GM12878 (cell line): ENCODE data around the gene IP6K3. TPM values are rescaled to one million over a fixed set of nuclear protein-coding genes. Genes with fewer than 3 reads are reported as not detected.

Source experiments
- ATAC-seq: fragments of 200-7000 bp; cut with Tn5 transposase; 3 replicates; pipeline ENCODE4 v1.9.1; 2020; ENCODE audit warnings: mild to moderate bottlenecking, moderate library complexity
- BruUV-seq: library from RNA; stranded (reverse); fragments of 400-500 nt; replicated peaks from 2 replicates; lab custom pipeline; 2021; lab: Mats Ljungman, UMichigan
- CTCF ChIA-PET: fragments of 300-600 bp; sonication (Branson Sonifier 250); formaldehyde crosslinking; extraction: SDS; loops from one replicate; lab custom pipeline; 2021; ENCODE audit warnings: inconsistent platforms; lab: Yijun Ruan, JAX
- POLR2A ChIA-PET: fragments of 350-600 bp; formaldehyde crosslinking; extraction: SDS; loops from one replicate; lab custom pipeline; 2021; ENCODE audit warnings: inconsistent platforms; lab: Charles Lee
- RAD21 ChIA-PET: fragments of 300-600 bp; sonication (Branson Sonifier 250); formaldehyde crosslinking; loops from one replicate; lab custom pipeline; 2023; ENCODE audit warnings: antibody characterized with exemption; ENCODE audit not compliant: unreplicated experiment; lab: Charles Lee
- SMC1A ChIA-PET: fragments of 300-600 bp; sonication (Branson Sonifier 250); formaldehyde crosslinking; loops from one replicate; lab custom pipeline; 2023; ENCODE audit not compliant: unreplicated experiment, uncharacterized antibody; lab: Charles Lee
- DNase-seq: peaks from one replicate; pipeline ENCODE4 v3.0.0-alpha.2; 2011; ENCODE audit warnings: low read depth, low spot score
- FAIRE-seq: peaks from 3 replicates; lab custom pipeline; 2011; peaks lifted over from hg19 to GRCh38; lab: Jason Lieb, UNC
- H2AFZ ChIP-seq: 2 replicates; pipeline ENCODE4 v1.6.0; 2011; ENCODE audit warnings: low read depth, low read length, control low read depth; ENCODE audit not compliant: control insufficient read depth
- H3K27ac ChIP-seq: 2 replicates; pipeline ENCODE4 v1.5.1; 2011; ENCODE audit warnings: control low read depth; ENCODE audit not compliant: control insufficient read depth, insufficient read depth
- H3K27me3 ChIP-seq, 2 experiments: replicated peaks in 1 of 2; 2 replicates each; pipeline versions ENCODE4 v1.6.0 to v1.6.1; 2011; ENCODE audit warnings: low read length in 1 of 2; ENCODE audit not compliant: control insufficient read depth in 2 of 2, insufficient read depth in 2 of 2
- H3K36me3 ChIP-seq, 2 experiments: 2 replicates each; pipeline ENCODE4 v1.5.1; 2011; ENCODE audit warnings: low read length in 1 of 2; ENCODE audit not compliant: control insufficient read depth in 2 of 2, insufficient read depth in 2 of 2
- H3K4me1 ChIP-seq: 2 replicates; pipeline ENCODE4 v1.6.1; 2011; ENCODE audit warnings: mild to moderate bottlenecking, low read length, moderate library complexity, mixed read lengths; ENCODE audit not compliant: control insufficient read depth, insufficient read depth
- H3K4me2 ChIP-seq: 2 replicates; pipeline ENCODE4 v1.6.0; 2011; ENCODE audit warnings: control low read depth; ENCODE audit not compliant: control insufficient read depth, insufficient read depth
- H3K4me3 ChIP-seq: fragments of 200-600 bp; sonication (generic); 2 replicates; pipeline ENCODE4 v1.5.1; 2016
- H3K79me2 ChIP-seq: 2 replicates; pipeline ENCODE4 v1.6.0; 2011; ENCODE audit warnings: low read length; ENCODE audit not compliant: control insufficient read depth, insufficient read depth
- H3K9ac ChIP-seq: 2 replicates; pipeline ENCODE4 v1.8.0; 2011; ENCODE audit warnings: low read length, control low read depth, mixed read lengths; ENCODE audit not compliant: control insufficient read depth, insufficient read depth
- H3K9me3 ChIP-seq: replicated peaks from 3 replicates; pipeline ENCODE4 v1.5.1; 2011; ENCODE audit warnings: mild to moderate bottlenecking, low read length; ENCODE audit not compliant: control insufficient read depth, insufficient read depth
- H4K20me1 ChIP-seq: 2 replicates; pipeline ENCODE4 v1.6.0; 2011; ENCODE audit not compliant: control insufficient read depth, insufficient read depth
- ASH2L ChIP-seq: fragments of 300-600, 200-600 bp; sonication (generic); IDR thresholded peaks from 2 replicates; pipeline ENCODE4 v1.6.1; 2017; ENCODE audit warnings: low read depth, mild to moderate bottlenecking, borderline replicate concordance
- BACH1 ChIP-seq: fragments of 450-650 bp; IDR thresholded peaks from 2 replicates; pipeline ENCODE4 v1.6.1; 2017; ENCODE audit warnings: mild to moderate bottlenecking, borderline replicate concordance
- CBFB ChIP-seq: IDR thresholded peaks from 2 replicates; pipeline ENCODE4 v1.6.1; 2016; ENCODE audit warnings: antibody characterized with exemption, low read depth
- CBX3 ChIP-seq: fragments of 200-600 bp; sonication (generic); IDR thresholded peaks from 2 replicates; pipeline ENCODE4 v1.6.1; 2016; ENCODE audit warnings: low read depth, borderline replicate concordance
- DPF2 ChIP-seq: fragments of 450-650 bp; IDR thresholded peaks from 2 replicates; pipeline ENCODE4 v1.6.1; 2017; ENCODE audit warnings: mild to moderate bottlenecking
- MEF2B ChIP-seq: fragments of 450-650 bp; IDR thresholded peaks from 2 replicates; pipeline ENCODE4 v1.6.1; 2018; ENCODE audit warnings: mild to moderate bottlenecking, moderate library complexity; ENCODE audit not compliant: partially characterized antibody, poor library complexity, severe bottlenecking
- MYB ChIP-seq: fragments of 150-350 bp; IDR thresholded peaks from 2 replicates; pipeline ENCODE4 v1.6.1; 2014; ENCODE audit warnings: mild to moderate bottlenecking, low read depth, low read length, borderline replicate concordance
- SUPT20H ChIP-seq: IDR thresholded peaks from 2 replicates; pipeline ENCODE4 v1.6.1; 2011; ENCODE audit warnings: low read depth, mild to moderate bottlenecking, low read length, moderate library complexity, borderline replicate concordance; ENCODE audit not compliant: control insufficient read depth
- ZBTB40 ChIP-seq: fragments of 450-650 bp; IDR thresholded peaks from 2 replicates; pipeline ENCODE4 v1.6.1; 2016; ENCODE audit warnings: mild to moderate bottlenecking, moderate library complexity, borderline replicate concordance
- ZNF687 ChIP-seq: fragments of 450-650 bp; IDR thresholded peaks from 2 replicates; pipeline ENCODE4 v1.6.1; 2017; ENCODE audit warnings: mild to moderate bottlenecking, moderate library complexity
- WGBS: methylation state at CpG from one replicate; pipeline ENCODE4 v1.1.6; 2016; ENCODE audit warnings: low lambda C conversion rate; ENCODE audit not compliant: insufficient replicate concordance, insufficient coverage; ENCODE audit errors: missing lambda C conversion rate; 5-methylcytosine and 5-hydroxymethylcytosine counted together
- in situ Hi-C: fragments of 300-500 bp; cut with MboI; formaldehyde crosslinking; loops from 9 replicates; pipeline ENCODE4 v1.14.3; 2018; ENCODE audit warnings: mixed read lengths
- intact Hi-C: fragments of 100-400 bp; cut with micrococcal nuclease; formaldehyde crosslinking; loops from one replicate; pipeline ENCODE4 v1.14.2; 2022; ENCODE audit not compliant: unreplicated experiment
- polyA plus RNA-seq, 11 experiments: library from polyadenylated mRNA; depleted of rRNA in 4 of 11; unstranded in 6 of 11; stranded (reverse) in 5 of 11; fragments of >200 nt; fragmentation: Nextera tagmentation in 4 of 11; fragmentation: Illumina TruSeq in 1 of 11; extraction: Ambion mirVana in 4 of 11; extraction: Trizol in 1 of 11; gene quantifications; 1 replicate in 1 of 11; 2 replicates in 10 of 11; pipeline versions ENCODE4 v1.2.1 to v1.2.3, GENCODE V29; 2011 to 2016; ENCODE audit warnings: inconsistent platforms in 2 of 11, missing spikeins in 2 of 11, low read depth in 1 of 11
- total RNA-seq, 4 experiments: library from RNA; depleted of rRNA in 3 of 4; stranded (reverse); fragments of >200 nt in 3 of 4; fragmentation: Illumina TruSeq in 1 of 4; extraction: Trizol in 1 of 4; gene quantifications; 2 replicates each; pipeline versions ENCODE4 v1.2.1 to v1.2.3, GENCODE V29; 2013 to 2021
- TF ChIP-seq, protein P1 (sequence below): fragments of 450-650 bp; formaldehyde crosslinking; IDR thresholded peaks from 2 replicates; pipeline ENCODE4 v1.4.0; 2022; ENCODE audit warnings: mild to moderate bottlenecking, moderate library complexity

IP6K3 gene
- total and polyA plus RNA-seq, 10 of the 15 experiments (the other 5 are each of a cell fraction or from before 2014, with no cell fraction given): 0.02 to 0.15 (median 0.09) TPM; not detected in 7

- Histone ChIP-seq H3K4me2 (no peak overlapping the region), H3K27me3 (no peaks in the 10 kb centered on the region), H4K20me1 (no peaks in the 10 kb centered on the region), H3K9ac (no peak overlapping the region), H2AFZ (no peak overlapping the region), H3K4me1 (peaks cover 26% of the 10 kb centered on the region), H3K36me3 (peaks cover 25 to 29% of the 10 kb centered on the region in 2 experiments), H3K4me3 (no peak overlapping the region), H3K79me2 (no peaks in the 10 kb centered on the region), H3K27ac (no peak overlapping the region), H3K9me3 (no peaks in the 10 kb centered on the region)
- in situ Hi-C loops: no loop called here
- no peak for FAIRE-seq
- intact Hi-C loops: no loop called here
- DNase-seq: no peak
- RAD21 ChIA-PET: no interaction called here
- SMC1A ChIA-PET: interaction anchor here (0.9 kb wide), 1 partner anchor 27 kb away, joined by 3 read pairs; no protein-coding TSS in a partner anchor
- no TSS peak for BruUV-seq
- 98% methylated on average over 10 of the region's 10 CpGs for WGBS
- POLR2A ChIA-PET: interaction anchor here (1.6 kb wide), 1 partner anchor 13 kb away, joined by 6 read pairs; the partner anchor contains the start of gene UQCC2
- CTCF ChIA-PET: interaction anchor here (1.1 to 1.7 kb wide), 4 partner anchors 8 to 112 kb away, joined by 3 to 6 read pairs (median 6); no protein-coding TSS in a partner anchor
- ATAC-seq: no peak
- TF ChIP-seq ZNF687 (no peak), MEF2B (no peak), BACH1 (no peak), CBFB (no peak), MYB (no peak), SUPT20H (no peak), ZBTB40 (no peak), DPF2 (no peak), CBX3 (no peak), ASH2L (no peak)
- TF ChIP-seq, protein P1, sequence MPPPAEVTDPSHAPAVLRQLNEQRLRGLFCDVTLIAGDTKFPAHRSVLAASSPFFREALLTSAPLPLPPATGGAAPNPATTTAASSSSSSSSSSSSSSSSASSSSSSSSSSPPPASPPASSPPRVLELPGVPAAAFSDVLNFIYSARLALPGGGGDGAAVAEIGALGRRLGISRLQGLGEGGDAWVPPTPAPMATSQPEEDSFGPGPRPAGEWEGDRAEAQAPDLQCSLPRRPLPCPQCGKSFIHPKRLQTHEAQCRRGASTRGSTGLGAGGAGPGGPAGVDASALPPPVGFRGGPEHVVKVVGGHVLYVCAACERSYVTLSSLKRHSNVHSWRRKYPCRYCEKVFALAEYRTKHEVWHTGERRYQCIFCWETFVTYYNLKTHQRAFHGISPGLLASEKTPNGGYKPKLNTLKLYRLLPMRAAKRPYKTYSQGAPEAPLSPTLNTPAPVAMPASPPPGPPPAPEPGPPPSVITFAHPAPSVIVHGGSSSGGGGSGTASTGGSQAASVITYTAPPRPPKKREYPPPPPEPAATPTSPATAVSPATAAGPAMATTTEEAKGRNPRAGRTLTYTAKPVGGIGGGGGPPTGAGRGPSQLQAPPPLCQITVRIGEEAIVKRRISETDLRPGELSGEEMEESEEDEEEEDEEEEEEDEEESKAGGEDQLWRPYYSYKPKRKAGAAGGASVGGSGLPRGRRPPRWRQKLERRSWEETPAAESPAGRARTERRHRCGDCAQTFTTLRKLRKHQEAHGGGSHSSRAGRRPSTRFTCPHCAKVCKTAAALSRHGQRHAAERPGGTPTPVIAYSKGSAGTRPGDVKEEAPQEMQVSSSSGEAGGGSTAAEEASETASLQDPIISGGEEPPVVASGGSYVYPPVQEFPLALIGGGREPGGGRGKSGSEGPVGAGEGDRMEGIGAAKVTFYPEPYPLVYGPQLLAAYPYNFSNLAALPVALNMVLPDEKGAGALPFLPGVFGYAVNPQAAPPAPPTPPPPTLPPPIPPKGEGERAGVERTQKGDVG (CRISPR knock-in tag): no peak
Observed at GRCh38 chr6:33697845-33698244, 48.9 kb downstream of the IP6K3 start.
